Stomach (tissue), 4 donors: Measurements from ENCODE around the gene ADCY7.

Experiments used
- EP300 ChIP-seq: sonication (generic); formaldehyde crosslinking; IDR thresholded peaks from one replicate; pipeline ENCODE4 v1.6.1; 2017; ENCODE audit warnings: antibody characterized with exemption
- POLR2A ChIP-seq, 4 donors: fragments of 450-650 bp; IDR thresholded peaks; one replicate each; pipeline ENCODE4 v1.6.1; 2016; ENCODE audit warnings: antibody characterized with exemption in 4 of 4, control low read depth in 2 of 4, mild to moderate bottlenecking in 1 of 4, moderate library complexity in 1 of 4
- POLR2AphosphoS5 ChIP-seq, 3 donors: sonication (generic); formaldehyde crosslinking; IDR thresholded peaks; one replicate each; pipeline ENCODE4 v1.6.1; 2016; ENCODE audit warnings: antibody characterized with exemption in 3 of 3
- TF ChIP-seq, protein P1 (sequence below), 7 experiments: fragments of 450-650 bp in 4 of 7; fragments of 200-600 bp in 3 of 7; sonication (generic) in 3 of 7; IDR thresholded peaks; one replicate each; pipeline ENCODE4 v1.5.1; 2016 to 2019; ENCODE audit warnings: antibody characterized with exemption in 7 of 7, control low read depth in 2 of 7, mild to moderate bottlenecking in 1 of 7

DNA sequence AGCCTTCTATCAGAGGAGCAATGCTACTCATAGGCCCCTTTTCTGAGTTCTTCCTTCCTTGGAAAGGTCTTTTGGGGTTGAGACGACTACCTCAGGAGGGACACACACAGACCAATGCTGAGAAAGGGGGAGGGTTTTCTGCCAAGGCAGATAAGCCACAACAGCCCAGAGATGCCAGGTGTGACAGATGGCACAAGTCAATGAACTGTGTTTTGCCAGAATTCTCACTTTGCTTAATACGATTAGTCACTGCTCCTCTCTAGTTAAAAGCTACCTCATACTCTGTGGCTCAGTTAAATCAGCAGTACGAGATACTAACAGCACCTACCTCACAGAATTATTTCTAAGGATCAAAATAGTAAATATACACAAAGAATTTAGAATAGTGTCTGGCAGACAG is 94.4 kb downstream of the ADCY7 start:
- no peak for TF ChIP-seq POLR2AphosphoS5 (IDR thresholded peaks at IDR 0.05)
- TF ChIP-seq, protein P1, sequence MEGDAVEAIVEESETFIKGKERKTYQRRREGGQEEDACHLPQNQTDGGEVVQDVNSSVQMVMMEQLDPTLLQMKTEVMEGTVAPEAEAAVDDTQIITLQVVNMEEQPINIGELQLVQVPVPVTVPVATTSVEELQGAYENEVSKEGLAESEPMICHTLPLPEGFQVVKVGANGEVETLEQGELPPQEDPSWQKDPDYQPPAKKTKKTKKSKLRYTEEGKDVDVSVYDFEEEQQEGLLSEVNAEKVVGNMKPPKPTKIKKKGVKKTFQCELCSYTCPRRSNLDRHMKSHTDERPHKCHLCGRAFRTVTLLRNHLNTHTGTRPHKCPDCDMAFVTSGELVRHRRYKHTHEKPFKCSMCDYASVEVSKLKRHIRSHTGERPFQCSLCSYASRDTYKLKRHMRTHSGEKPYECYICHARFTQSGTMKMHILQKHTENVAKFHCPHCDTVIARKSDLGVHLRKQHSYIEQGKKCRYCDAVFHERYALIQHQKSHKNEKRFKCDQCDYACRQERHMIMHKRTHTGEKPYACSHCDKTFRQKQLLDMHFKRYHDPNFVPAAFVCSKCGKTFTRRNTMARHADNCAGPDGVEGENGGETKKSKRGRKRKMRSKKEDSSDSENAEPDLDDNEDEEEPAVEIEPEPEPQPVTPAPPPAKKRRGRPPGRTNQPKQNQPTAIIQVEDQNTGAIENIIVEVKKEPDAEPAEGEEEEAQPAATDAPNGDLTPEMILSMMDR (IDR thresholded peaks at IDR 0.05): no peak
- no peak for TF ChIP-seq POLR2A (IDR thresholded peaks at IDR 0.05)
- no peak for TF ChIP-seq EP300
